ENCODE measurements around the gene PTPRG. TPM values are rescaled to one million over a fixed set of nuclear protein-coding genes. Genes with fewer than 3 reads are reported as not detected.

The PTPRG gene
- total RNA-seq, 1 donor, result 148 TPM

- DNase-seq (ENCODE audit: insufficient read length, low spot score, missing footprints), result no peak
- H3K4me1 ChIP-seq (ENCODE audit: insufficient read depth, low read length), result peaks cover 8% of the 10 kb centered on the region
- H3K36me3 ChIP-seq (ENCODE audit: insufficient read depth, low read length), result no peaks in the 10 kb centered on the region
- no peak overlapping the region for H3K27ac ChIP-seq (ENCODE audit: low read depth, low read length)
- H3K4me3 ChIP-seq (ENCODE audit: insufficient read depth, low read length), result no peak overlapping the region
- no peak for TF ChIP-seq CTCF (IDR thresholded peaks at IDR 0.05; ENCODE audit: extremely low read depth, low read depth, low read length)
- H3K4me2 ChIP-seq (ENCODE audit: insufficient read depth, low read length), result no peak overlapping the region
- H3K79me2 ChIP-seq (ENCODE audit: insufficient read depth, low read length), result peaks cover 81% of the 10 kb centered on the region
- H3K9me3 ChIP-seq (ENCODE audit: low read depth, low read length), result no peaks in the 10 kb centered on the region
- no peak overlapping the region for H2AFZ ChIP-seq (ENCODE audit: low read length)
- H4K20me1 ChIP-seq (ENCODE audit: insufficient read depth, low read length), result no peaks in the 10 kb centered on the region
- H3K27me3 ChIP-seq (ENCODE audit: insufficient read depth, low read length), result no peaks in the 10 kb centered on the region
Measured at GRCh38 chr3:61595826-61596225, 34.5 kb downstream of the PTPRG start.

- H2AFZ ChIP-seq (ENCODE audit: low read length), result no peak overlapping the region
- TF ChIP-seq CTCF (IDR thresholded peaks at IDR 0.05; ENCODE audit: extremely low read depth, low read depth, low read length), result no peak
- no peaks in the 10 kb centered on the region for H3K27me3 ChIP-seq (ENCODE audit: insufficient read depth, low read length)
- H3K4me1 ChIP-seq (ENCODE audit: insufficient read depth, low read length), result peaks cover 8% of the 10 kb centered on the region
- no peaks in the 10 kb centered on the region for H3K36me3 ChIP-seq (ENCODE audit: insufficient read depth, low read length)
- no peaks in the 10 kb centered on the region for H4K20me1 ChIP-seq (ENCODE audit: insufficient read depth, low read length)
- no peak overlapping the region for H3K4me3 ChIP-seq (ENCODE audit: insufficient read depth, low read length)
- no peak overlapping the region for H3K4me2 ChIP-seq (ENCODE audit: insufficient read depth, low read length)
- no peak for DNase-seq (ENCODE audit: insufficient read length, low spot score, missing footprints)
- H3K9me3 ChIP-seq (ENCODE audit: low read depth, low read length), result no peaks in the 10 kb centered on the region
- H3K79me2 ChIP-seq (ENCODE audit: insufficient read depth, low read length), result peaks cover 83% of the 10 kb centered on the region
- H3K27ac ChIP-seq (ENCODE audit: low read depth, low read length), result no peak overlapping the region
Measured at GRCh38 chr3:61597906-61598305, 36.5 kb downstream of the PTPRG start.

GRCh38 chr3:61600195-61600594 is 38.8 kb downstream of the PTPRG start:
- H3K4me1 ChIP-seq (ENCODE audit: insufficient read depth, low read length), result peaks cover 5% of the 10 kb centered on the region
- H3K9me3 ChIP-seq (ENCODE audit: low read depth, low read length), result no peaks in the 10 kb centered on the region
- TF ChIP-seq CTCF (IDR thresholded peaks at IDR 0.05; ENCODE audit: extremely low read depth, low read depth, low read length), result no peak
- H4K20me1 ChIP-seq (ENCODE audit: insufficient read depth, low read length), result no peaks in the 10 kb centered on the region
- H3K79me2 ChIP-seq (ENCODE audit: insufficient read depth, low read length), result peaks cover 81% of the 10 kb centered on the region
- H3K27ac ChIP-seq (ENCODE audit: low read depth, low read length), result no peak overlapping the region
- no peak overlapping the region for H2AFZ ChIP-seq (ENCODE audit: low read length)
- no peak for DNase-seq (ENCODE audit: insufficient read length, low spot score, missing footprints)
- H3K4me2 ChIP-seq (ENCODE audit: insufficient read depth, low read length), result no peak overlapping the region
- H3K4me3 ChIP-seq (ENCODE audit: insufficient read depth, low read length), result no peak overlapping the region
- H3K36me3 ChIP-seq (ENCODE audit: insufficient read depth, low read length), result no peaks in the 10 kb centered on the region
- no peaks in the 10 kb centered on the region for H3K27me3 ChIP-seq (ENCODE audit: insufficient read depth, low read length)

- Histone ChIP-seq H3K27me3 (ENCODE audit: insufficient read depth, low read length) (no peaks in the 10 kb centered on the region), H3K9me3 (ENCODE audit: low read depth, low read length) (no peaks in the 10 kb centered on the region), H3K4me2 (ENCODE audit: insufficient read depth, low read length) (no peak overlapping the region), H3K4me3 (ENCODE audit: insufficient read depth, low read length) (no peak overlapping the region), H3K27ac (ENCODE audit: low read depth, low read length) (no peak overlapping the region), H4K20me1 (ENCODE audit: insufficient read depth, low read length) (peaks cover 4% of the 10 kb centered on the region), H3K36me3 (ENCODE audit: insufficient read depth, low read length) (no peaks in the 10 kb centered on the region), H3K79me2 (ENCODE audit: insufficient read depth, low read length) (peaks cover 67% of the 10 kb centered on the region), H2AFZ (ENCODE audit: low read length) (no peak overlapping the region), H3K4me1 (ENCODE audit: insufficient read depth, low read length) (no peaks in the 10 kb centered on the region)
- TF ChIP-seq CTCF (IDR thresholded peaks at IDR 0.05; ENCODE audit: extremely low read depth, low read depth, low read length), result no peak
- DNase-seq (ENCODE audit: insufficient read length, low spot score, missing footprints), result no peak
Measured at GRCh38 chr3:61601831-61602230, 40.5 kb downstream of the PTPRG start.

All from osteoblast (primary cell).